ENCODE data around the gene DLX3.

Gene DLX3

GRCh38 chr17:49977463-49978389 lies 17.3 kb downstream of the DLX3 start:
- H4K8ac ChIP-seq (ENCODE audit: low read depth, low read length), result no peak overlapping the region
- H3K4me1 ChIP-seq (ENCODE audit: control insufficient read depth in 2 of 2, insufficient read depth in 1 of 2, low read depth in 1 of 2, low read length in 2 of 2), result peaks cover 0 to 17% of the 10 kb centered on the region in 2 donors
- H2BK15ac ChIP-seq (ENCODE audit: low read length), result no peak overlapping the region
- H3K4me3 ChIP-seq (ENCODE audit: low read length in 2 of 2), result no peak overlapping the region
- peak overlapping the region; percentile 30 for H2BK12ac ChIP-seq (ENCODE audit: low read length)
- DNase-seq (ENCODE audit: low spot score), result no peak
- no peak overlapping the region for H3K4ac ChIP-seq (ENCODE audit: low read length)
- H3K36me3 ChIP-seq (replicated peaks in 1 of 2; ENCODE audit: control insufficient read depth in 2 of 2, insufficient read depth in 2 of 2, low read length in 2 of 2), result no peaks in the 10 kb centered on the region
- peaks cover 11 to 94% (median 24%) of the 10 kb centered on the region in 3 experiments for H3K27me3 ChIP-seq (ENCODE audit: control insufficient read depth in 3 of 3, insufficient read depth in 3 of 3, low read depth in 1 of 3, low read length in 3 of 3)
- H3K23ac ChIP-seq (ENCODE audit: low read depth, low read length, poor library complexity), result no peak overlapping the region
- H2AFZ ChIP-seq (ENCODE audit: low read length), result no peak overlapping the region
- H3K4me2 ChIP-seq (ENCODE audit: insufficient read depth, low read length, poor library complexity, severe bottlenecking), result no peak overlapping the region
- H3K9me3 ChIP-seq (replicated peaks in 1 of 2; ENCODE audit: control insufficient read depth in 2 of 2, insufficient read depth in 1 of 2, low read depth in 1 of 2, low read length in 2 of 2), result no peaks in the 10 kb centered on the region
- H3K79me1 ChIP-seq (ENCODE audit: low read depth, low read length), result no peaks in the 10 kb centered on the region
- peak overlapping the region; percentile 15 for H3K18ac ChIP-seq (ENCODE audit: low read length)
- H3K9ac ChIP-seq (ENCODE audit: low read depth, low read length, poor library complexity), result no peak overlapping the region
- no peak overlapping the region for H3K14ac ChIP-seq (ENCODE audit: low read length)
- H2BK5ac ChIP-seq (ENCODE audit: low read length), result no peak overlapping the region
- WGBS, 2 donors (ENCODE audit: extremely low coverage in 2 of 2, insufficient read length in 2 of 2, insufficient replicate concordance in 1 of 2), result no CpG with 5 or more reads among the region's 7 CpGs
- H3K27ac ChIP-seq (replicated peaks; ENCODE audit: low read length), result no peak overlapping the region
- H4K91ac ChIP-seq (ENCODE audit: low read depth, low read length, poor library complexity), result no peak overlapping the region
- no peak overlapping the region for H2BK120ac ChIP-seq (ENCODE audit: low read depth, low read length)
- H2AK5ac ChIP-seq (ENCODE audit: low read depth, low read length), result no peak overlapping the region

- H3K27ac ChIP-seq (replicated peaks; ENCODE audit: low read length), result no peak overlapping the region
- H3K18ac ChIP-seq (ENCODE audit: low read length), result no peak overlapping the region
- H3K4me2 ChIP-seq (ENCODE audit: insufficient read depth, low read length, poor library complexity, severe bottlenecking), result no peak overlapping the region
- H3K79me1 ChIP-seq (ENCODE audit: low read depth, low read length), result no peaks in the 10 kb centered on the region
- WGBS, 2 donors (ENCODE audit: extremely low coverage in 2 of 2, insufficient read length in 2 of 2, insufficient replicate concordance in 1 of 2), result no CpG with 5 or more reads among the region's 4 CpGs
- no peak overlapping the region for H2BK12ac ChIP-seq (ENCODE audit: low read length)
- no peak overlapping the region for H3K4me3 ChIP-seq (ENCODE audit: low read length in 2 of 2)
- no peak overlapping the region for H3K23ac ChIP-seq (ENCODE audit: low read depth, low read length, poor library complexity)
- no peak overlapping the region for H4K8ac ChIP-seq (ENCODE audit: low read depth, low read length)
- no peak overlapping the region for H2BK15ac ChIP-seq (ENCODE audit: low read length)
- no peak overlapping the region for H2BK5ac ChIP-seq (ENCODE audit: low read length)
- peaks cover 0 to 20% of the 10 kb centered on the region in 2 donors for H3K4me1 ChIP-seq (ENCODE audit: control insufficient read depth in 2 of 2, insufficient read depth in 1 of 2, low read depth in 1 of 2, low read length in 2 of 2)
- no peak overlapping the region for H2AK5ac ChIP-seq (ENCODE audit: low read depth, low read length)
- H3K36me3 ChIP-seq (replicated peaks in 1 of 2; ENCODE audit: control insufficient read depth in 2 of 2, insufficient read depth in 2 of 2, low read length in 2 of 2), result no peaks in the 10 kb centered on the region
- H3K4ac ChIP-seq (ENCODE audit: low read length), result no peak overlapping the region
- peaks cover 20 to 98% (median 33%) of the 10 kb centered on the region in 3 experiments for H3K27me3 ChIP-seq (ENCODE audit: control insufficient read depth in 3 of 3, insufficient read depth in 3 of 3, low read depth in 1 of 3, low read length in 3 of 3)
- H4K91ac ChIP-seq (ENCODE audit: low read depth, low read length, poor library complexity), result no peak overlapping the region
- DNase-seq (ENCODE audit: low spot score), result no peak
- H3K9me3 ChIP-seq (replicated peaks in 1 of 2; ENCODE audit: control insufficient read depth in 2 of 2, insufficient read depth in 1 of 2, low read depth in 1 of 2, low read length in 2 of 2), result no peaks in the 10 kb centered on the region
- no peak overlapping the region for H2AFZ ChIP-seq (ENCODE audit: low read length)
- peak overlapping the region; percentile 1 for H3K14ac ChIP-seq (ENCODE audit: low read length)
- H3K9ac ChIP-seq (ENCODE audit: low read depth, low read length, poor library complexity), result no peak overlapping the region
- H2BK120ac ChIP-seq (ENCODE audit: low read depth, low read length), result no peak overlapping the region
Measured at GRCh38 chr17:49976828-49977202, 18.2 kb downstream of the DLX3 start.

GRCh38 chr17:49976163-49976827 lies 18.7 kb downstream of the DLX3 start:
- Histone ChIP-seq H3K9me3 (replicated peaks in 1 of 2; ENCODE audit: control insufficient read depth in 2 of 2, insufficient read depth in 1 of 2, low read depth in 1 of 2, low read length in 2 of 2) (no peaks in the 10 kb centered on the region), H2AK5ac (ENCODE audit: low read depth, low read length) (peak overlapping the region; percentile 60), H2BK120ac (ENCODE audit: low read depth, low read length) (no peak overlapping the region), H3K23ac (ENCODE audit: low read depth, low read length, poor library complexity) (no peak overlapping the region), H2BK5ac (ENCODE audit: low read length) (no peak overlapping the region), H2BK15ac (ENCODE audit: low read length) (no peak overlapping the region), H3K4me3 (ENCODE audit: low read length in 2 of 2) (no peak overlapping the region), H3K27me3 (ENCODE audit: control insufficient read depth in 3 of 3, insufficient read depth in 3 of 3, low read depth in 1 of 3, low read length in 3 of 3) (peaks cover 25 to 98% (median 38%) of the 10 kb centered on the region in 3 experiments), H3K18ac (ENCODE audit: low read length) (peak overlapping the region; percentile 20), H3K4ac (ENCODE audit: low read length) (no peak overlapping the region), H3K9ac (ENCODE audit: low read depth, low read length, poor library complexity) (no peak overlapping the region), H3K4me1 (ENCODE audit: control insufficient read depth in 2 of 2, insufficient read depth in 1 of 2, low read depth in 1 of 2, low read length in 2 of 2) (peaks cover 0 to 22% of the 10 kb centered on the region in 2 donors), H2AFZ (ENCODE audit: low read length) (no peak overlapping the region), H3K4me2 (ENCODE audit: insufficient read depth, low read length, poor library complexity, severe bottlenecking) (no peak overlapping the region), H2BK12ac (ENCODE audit: low read length) (no peak overlapping the region), H4K91ac (ENCODE audit: low read depth, low read length, poor library complexity) (no peak overlapping the region), H3K36me3 (replicated peaks in 1 of 2; ENCODE audit: control insufficient read depth in 2 of 2, insufficient read depth in 2 of 2, low read length in 2 of 2) (no peaks in the 10 kb centered on the region), H4K8ac (ENCODE audit: low read depth, low read length) (no peak overlapping the region), H3K14ac (ENCODE audit: low read length) (no peak overlapping the region), H3K79me1 (ENCODE audit: low read depth, low read length) (no peaks in the 10 kb centered on the region), H3K27ac (replicated peaks; ENCODE audit: low read length) (no peak overlapping the region)
- no peak for DNase-seq (ENCODE audit: low spot score)
- no CpG with 5 or more reads among the region's 5 CpGs for WGBS, 2 donors (ENCODE audit: extremely low coverage in 2 of 2, insufficient read length in 2 of 2, insufficient replicate concordance in 1 of 2)

- no peak overlapping the region for H3K4me3 ChIP-seq (ENCODE audit: low read length in 2 of 2)
Measured at GRCh38 chr17:49975531-49975930, 19.5 kb downstream of the DLX3 start.

More at GRCh38 chr17:49975531-49975930, 19.5 kb downstream of the DLX3 start:
- no peak overlapping the region for H2BK120ac ChIP-seq (ENCODE audit: low read depth, low read length)
- DNase-seq (ENCODE audit: low spot score), result no peak
- H2BK5ac ChIP-seq (ENCODE audit: low read length), result no peak overlapping the region
- H3K18ac ChIP-seq (ENCODE audit: low read length), result peak overlapping the region; percentile 58
- no peak overlapping the region for H4K91ac ChIP-seq (ENCODE audit: low read depth, low read length, poor library complexity)
- H2BK15ac ChIP-seq (ENCODE audit: low read length), result peak overlapping the region; percentile 52
- no peak overlapping the region for H2AFZ ChIP-seq (ENCODE audit: low read length)
- H2AK5ac ChIP-seq (ENCODE audit: low read depth, low read length), result peak overlapping the region; percentile 60
- no peaks in the 10 kb centered on the region for H3K79me1 ChIP-seq (ENCODE audit: low read depth, low read length)
- no peak overlapping the region for H2BK12ac ChIP-seq (ENCODE audit: low read length)
- peaks cover 0 to 5% of the 10 kb centered on the region in 2 donors for H3K9me3 ChIP-seq (replicated peaks in 1 of 2; ENCODE audit: control insufficient read depth in 2 of 2, insufficient read depth in 1 of 2, low read depth in 1 of 2, low read length in 2 of 2)
- H3K27me3 ChIP-seq (ENCODE audit: control insufficient read depth in 3 of 3, insufficient read depth in 3 of 3, low read depth in 1 of 3, low read length in 3 of 3), result peaks cover 27 to 98% (median 46%) of the 10 kb centered on the region in 3 experiments
- no peak overlapping the region for H3K23ac ChIP-seq (ENCODE audit: low read depth, low read length, poor library complexity)
- H3K14ac ChIP-seq (ENCODE audit: low read length), result no peak overlapping the region
- H4K8ac ChIP-seq (ENCODE audit: low read depth, low read length), result no peak overlapping the region
- H3K4me1 ChIP-seq (ENCODE audit: control insufficient read depth in 2 of 2, insufficient read depth in 1 of 2, low read depth in 1 of 2, low read length in 2 of 2), result peaks cover 2 to 20% of the 10 kb centered on the region in 2 donors
- no peak overlapping the region for H3K27ac ChIP-seq (replicated peaks; ENCODE audit: low read length)
- no peak overlapping the region for H3K4ac ChIP-seq (ENCODE audit: low read length)
- peak overlapping the region; percentile 36 for H3K9ac ChIP-seq (ENCODE audit: low read depth, low read length, poor library complexity)
- H3K4me2 ChIP-seq (ENCODE audit: insufficient read depth, low read length, poor library complexity, severe bottlenecking), result no peak overlapping the region
- H3K36me3 ChIP-seq (replicated peaks in 1 of 2; ENCODE audit: control insufficient read depth in 2 of 2, insufficient read depth in 2 of 2, low read length in 2 of 2), result no peaks in the 10 kb centered on the region
- no CpG with 5 or more reads among the region's 7 CpGs for WGBS, 2 donors (ENCODE audit: extremely low coverage in 2 of 2, insufficient read length in 2 of 2, insufficient replicate concordance in 1 of 2)
